Measurements from ENCODE around the gene DRD2.

The DRD2 gene

DNA sequence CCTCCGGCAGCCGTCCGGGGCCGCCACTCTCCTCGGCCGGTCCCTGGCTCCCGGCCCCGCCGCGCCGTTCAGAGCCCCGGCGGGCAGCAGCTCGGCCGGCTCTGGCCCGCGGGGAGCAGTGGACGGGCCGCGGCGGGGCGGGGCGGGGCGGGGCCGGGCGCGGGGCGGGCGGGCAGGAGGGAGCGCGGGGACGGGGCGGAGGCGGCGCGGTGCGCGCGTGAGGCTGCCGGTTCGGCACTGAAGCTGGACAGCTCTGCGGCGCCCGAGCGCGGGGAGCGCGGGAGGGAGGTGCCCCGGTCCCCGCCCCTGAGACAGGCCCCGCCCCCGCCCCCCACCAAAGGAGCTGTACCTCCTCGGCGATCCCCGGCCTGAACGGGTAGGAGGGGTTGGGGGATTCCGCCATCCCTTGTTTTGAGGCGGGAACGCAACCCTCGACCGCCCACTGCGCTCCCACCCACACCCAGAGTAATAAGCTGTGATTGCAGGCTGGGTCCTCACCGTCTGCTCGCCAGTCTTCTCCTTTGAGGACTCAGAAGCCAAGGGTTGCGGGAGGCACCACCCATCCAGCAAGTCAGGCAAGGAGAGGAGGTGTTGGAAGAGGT, at the start of gene DRD2:
Gene DRD2 (minus strand): TSS at position 239 of the 602 bp plus-strand sequence. CDS start 50,747 bp downstream, outside the sequence.
- TF ChIP-seq, protein P1, sequence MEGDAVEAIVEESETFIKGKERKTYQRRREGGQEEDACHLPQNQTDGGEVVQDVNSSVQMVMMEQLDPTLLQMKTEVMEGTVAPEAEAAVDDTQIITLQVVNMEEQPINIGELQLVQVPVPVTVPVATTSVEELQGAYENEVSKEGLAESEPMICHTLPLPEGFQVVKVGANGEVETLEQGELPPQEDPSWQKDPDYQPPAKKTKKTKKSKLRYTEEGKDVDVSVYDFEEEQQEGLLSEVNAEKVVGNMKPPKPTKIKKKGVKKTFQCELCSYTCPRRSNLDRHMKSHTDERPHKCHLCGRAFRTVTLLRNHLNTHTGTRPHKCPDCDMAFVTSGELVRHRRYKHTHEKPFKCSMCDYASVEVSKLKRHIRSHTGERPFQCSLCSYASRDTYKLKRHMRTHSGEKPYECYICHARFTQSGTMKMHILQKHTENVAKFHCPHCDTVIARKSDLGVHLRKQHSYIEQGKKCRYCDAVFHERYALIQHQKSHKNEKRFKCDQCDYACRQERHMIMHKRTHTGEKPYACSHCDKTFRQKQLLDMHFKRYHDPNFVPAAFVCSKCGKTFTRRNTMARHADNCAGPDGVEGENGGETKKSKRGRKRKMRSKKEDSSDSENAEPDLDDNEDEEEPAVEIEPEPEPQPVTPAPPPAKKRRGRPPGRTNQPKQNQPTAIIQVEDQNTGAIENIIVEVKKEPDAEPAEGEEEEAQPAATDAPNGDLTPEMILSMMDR (IDR thresholded peaks at IDR 0.05): no peak

DNA sequence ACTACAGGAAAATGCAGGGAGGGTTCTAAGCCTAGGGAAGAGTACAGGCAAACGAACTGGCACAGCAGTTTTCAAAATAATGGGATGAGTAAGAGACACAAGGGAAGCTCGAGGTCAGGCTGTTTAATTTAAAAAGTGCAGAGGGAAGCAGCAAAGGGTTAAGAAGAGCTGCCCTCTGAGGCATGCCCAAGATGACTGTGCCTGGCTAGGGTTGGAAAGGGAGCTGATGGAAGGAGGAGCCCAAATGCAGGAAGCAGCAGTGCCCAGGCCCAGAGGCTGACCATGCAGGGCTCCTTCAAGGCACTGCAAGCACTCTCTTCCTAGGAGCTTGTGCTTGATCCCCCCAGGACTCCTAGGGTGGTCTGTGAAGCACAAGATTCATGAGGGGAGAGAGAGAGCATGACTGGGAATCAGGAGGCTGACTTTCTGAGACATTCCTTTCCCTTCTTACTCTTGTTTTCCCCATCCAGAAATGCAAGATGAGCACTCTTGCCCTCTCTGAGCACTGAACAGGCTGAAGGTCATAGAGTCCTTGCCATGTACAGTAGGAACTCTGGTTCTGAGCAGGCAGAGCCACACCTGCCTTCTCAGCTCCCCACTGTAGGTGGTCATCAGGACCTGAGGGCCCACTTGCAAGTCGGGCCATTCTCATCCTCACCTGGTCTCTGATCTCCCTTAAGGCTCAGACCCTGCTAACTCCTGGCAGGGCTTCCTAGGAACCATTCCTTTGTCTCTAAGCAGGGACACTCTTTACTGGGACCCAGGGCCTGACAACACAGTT, 46.7 kb upstream of the DRD2 start:
- TF ChIP-seq, protein P1 (IDR thresholded peaks at IDR 0.05): no peak

DNA sequence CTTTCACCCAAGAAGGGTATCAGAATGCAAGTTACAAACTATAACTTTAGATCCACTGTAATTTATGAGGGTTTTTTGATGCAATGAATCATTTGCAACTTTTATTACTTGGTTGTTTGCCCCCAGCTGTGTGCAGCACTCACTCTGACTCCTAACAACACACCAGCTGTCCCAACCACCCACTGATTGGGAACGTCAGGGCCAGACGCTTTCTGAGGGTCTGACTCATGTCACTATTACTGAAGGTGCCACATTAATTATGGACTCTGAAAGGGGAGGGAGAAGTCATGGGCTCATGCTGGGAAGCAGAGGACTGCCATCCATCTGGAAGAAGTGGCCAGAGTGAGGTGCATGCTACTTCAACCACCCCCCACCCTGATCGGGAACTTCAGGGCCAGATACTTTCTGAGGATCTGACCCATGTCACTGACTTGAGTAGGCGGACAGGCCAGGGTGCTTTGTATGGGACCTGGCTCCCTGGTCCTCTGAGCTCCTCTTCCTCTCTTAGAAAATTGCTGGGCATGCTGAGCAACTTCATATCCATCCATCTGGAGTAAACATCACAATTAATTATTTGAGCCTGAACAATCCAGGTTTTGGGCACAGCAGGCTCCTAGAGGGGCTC, 44.9 kb upstream of the DRD2 start:
- TF ChIP-seq, protein P1 (IDR thresholded peaks at IDR 0.05): no peak

DNA sequence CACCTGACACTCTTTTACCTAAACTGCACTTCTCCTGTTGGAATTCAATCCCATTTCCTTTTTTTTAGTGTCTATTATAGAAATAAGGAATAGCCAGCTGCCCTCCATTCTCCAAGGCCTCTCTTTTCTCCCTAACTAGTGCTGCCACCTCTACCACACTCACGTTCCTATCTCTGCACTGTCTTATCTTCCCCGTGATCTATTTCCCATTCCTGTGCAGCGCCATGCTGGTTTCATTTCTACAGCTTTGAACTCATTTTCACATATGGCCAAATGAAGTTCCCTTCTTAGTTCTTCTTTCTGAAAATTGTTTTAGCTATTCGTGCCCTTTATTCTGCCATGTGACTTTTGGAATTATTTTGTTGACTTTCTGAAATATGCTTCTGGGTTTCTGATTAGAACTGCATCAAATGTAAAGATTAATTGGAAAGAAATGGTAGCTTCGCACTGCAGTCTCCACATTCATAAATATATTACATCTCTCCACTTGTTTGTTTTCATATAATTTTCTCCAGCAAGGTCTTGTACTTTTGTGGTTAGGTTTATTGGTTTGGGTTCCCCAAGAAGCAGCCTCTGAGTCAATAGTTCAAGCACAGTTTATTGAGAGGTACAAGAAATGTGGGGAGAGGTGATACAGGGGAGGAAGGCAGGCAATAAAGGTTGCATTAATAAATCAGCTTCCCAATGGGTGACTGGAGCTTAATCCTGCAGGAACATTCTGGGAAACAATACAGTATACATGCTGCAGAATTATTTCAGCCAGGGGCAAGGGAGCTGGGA, 43.7 kb upstream of the DRD2 start:
- TF ChIP-seq, protein P1 (IDR thresholded peaks at IDR 0.05): no peak

GRCh38 chr11:113517361-113517760, 42.2 kb upstream of the DRD2 start:
- TF ChIP-seq, protein P1 (IDR thresholded peaks at IDR 0.05): no peak

- TF ChIP-seq, protein P1 (IDR thresholded peaks at IDR 0.05): no peak
Measured at GRCh38 chr11:113514856-113515255, 39.7 kb upstream of the DRD2 start.

- TF ChIP-seq, protein P1 (IDR thresholded peaks at IDR 0.05): no peak
Measured at GRCh38 chr11:113507341-113507740, 32.1 kb upstream of the DRD2 start.
